NCI-H226 (cell line): ENCODE results near the gene GAP43.
"Not testable (repeated sequence)": the region's sequence is repeated elsewhere in the genome, so short reads cannot be mapped to it uniquely, and the experiment has no call there.

Experiments used
- DNase-seq: peaks from one replicate; pipeline ENCODE4 v3.0.0-alpha.2; 2015

GAP43 gene

GRCh38 chr3:115699706-115700105, 76.4 kb downstream of the GAP43 start:
- DNase-seq: no peak

DNA sequence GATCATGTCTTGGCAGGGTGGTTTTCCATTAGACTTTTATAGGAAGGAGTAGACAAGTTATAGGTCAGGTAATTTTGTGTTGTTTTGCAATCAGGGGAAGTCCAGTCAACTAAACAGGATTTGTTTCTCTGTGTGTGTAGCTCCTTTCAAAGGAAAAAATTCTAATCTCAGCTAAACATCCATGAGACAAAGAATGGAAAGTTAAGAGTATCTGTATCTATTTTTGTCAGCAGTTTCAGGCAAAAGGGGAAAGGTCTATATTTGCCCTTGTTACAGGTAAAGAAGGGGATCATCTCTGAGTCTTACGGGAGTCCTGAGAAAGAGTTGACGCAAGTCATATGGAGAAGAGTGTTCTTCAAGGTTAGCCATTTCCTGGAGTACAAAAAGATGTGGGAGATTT, 79.3 kb downstream of the GAP43 start:
- DNase-seq: no peak

- DNase-seq: no peak
These were observed 81.5 kb downstream of the GAP43 start for GRCh38 chr3:115704661-115705338.

- no peak for DNase-seq
These were observed 83.1 kb downstream of the GAP43 start for GRCh38 chr3:115706311-115706829.

DNA sequence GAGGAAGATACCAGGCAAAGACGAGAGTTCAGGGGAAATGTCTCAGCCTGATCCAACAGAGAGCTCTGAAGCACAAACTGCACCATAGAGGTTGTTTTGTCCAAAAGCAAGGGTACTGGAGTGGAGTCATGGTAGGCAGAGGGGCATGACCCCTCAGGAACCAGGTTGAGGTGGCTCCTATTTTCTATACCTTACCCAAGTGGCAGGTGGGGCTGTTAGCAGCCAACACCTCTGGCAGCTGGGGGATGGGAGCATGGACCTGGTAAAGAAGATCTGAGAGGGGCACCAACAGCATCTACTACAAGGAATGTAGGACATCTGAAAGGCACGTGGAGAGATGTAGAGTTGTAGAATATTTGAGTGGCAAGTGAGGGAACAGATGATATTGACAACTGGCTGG, 85.2 kb downstream of the GAP43 start:
- DNase-seq: no peak

GRCh38 chr3:115709093-115709492, 85.8 kb downstream of the GAP43 start:
- no peak for DNase-seq

DNA sequence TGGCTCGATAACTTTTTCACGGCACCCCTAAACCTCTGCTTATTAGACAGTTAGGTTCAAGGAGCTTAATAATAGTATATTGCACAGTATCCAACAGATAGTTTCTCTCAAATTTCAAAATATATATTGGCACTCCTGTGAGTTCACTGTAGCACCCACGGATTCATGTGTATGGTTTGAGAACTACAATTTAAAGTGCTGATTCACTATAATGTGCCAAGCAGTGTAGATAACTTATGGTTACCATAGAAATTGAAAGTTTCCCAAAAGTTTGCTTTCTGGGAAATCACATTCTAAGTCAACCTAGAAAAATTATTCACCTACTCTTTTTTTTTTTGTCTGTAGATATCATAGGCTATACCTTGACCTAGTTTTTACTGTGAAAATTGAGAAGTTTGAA, 86.6 kb downstream of the GAP43 start:
- no peak for DNase-seq

DNA sequence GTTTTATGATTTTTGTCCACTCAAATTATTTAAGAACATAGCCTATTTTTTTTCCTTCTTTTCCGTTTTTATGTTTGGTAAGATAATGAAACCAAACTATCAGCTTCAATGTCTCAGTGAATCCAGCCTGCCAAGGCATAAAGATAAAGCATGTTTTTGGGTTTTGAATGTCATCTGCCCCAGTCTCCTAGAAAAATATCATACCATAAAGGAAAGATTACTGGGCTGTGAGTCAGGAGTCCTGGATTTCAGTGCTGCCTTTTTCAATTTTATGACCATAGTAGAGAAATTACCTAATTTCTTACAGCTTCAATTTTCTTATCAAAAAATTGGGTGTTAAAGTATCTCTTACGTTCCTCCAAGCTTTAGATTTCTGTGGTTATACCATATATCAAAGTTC, 87.5 kb downstream of the GAP43 start:
- peak; percentile 33 for DNase-seq

DNA sequence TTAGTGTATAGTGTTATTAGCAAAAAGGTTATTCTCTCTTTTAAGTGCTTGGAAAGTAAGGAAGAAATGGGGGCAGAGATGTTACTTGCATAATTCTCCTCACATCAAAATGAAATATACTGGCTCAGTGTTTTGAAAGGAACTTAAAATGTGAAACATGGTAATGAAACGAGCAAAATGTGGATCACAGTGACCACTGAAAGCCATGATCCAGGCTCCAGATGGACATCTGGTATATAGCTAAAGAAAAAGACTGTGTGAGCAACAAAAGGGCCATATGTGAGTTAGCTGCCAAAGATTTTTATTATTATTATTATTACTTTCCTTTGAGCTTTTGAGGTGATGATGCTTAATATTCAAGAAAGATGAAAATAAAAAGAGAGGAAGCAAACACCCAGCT, 89.6 kb downstream of the GAP43 start:
- no peak for DNase-seq

- no peak for DNase-seq
These were observed 90.0 kb downstream of the GAP43 start for GRCh38 chr3:115713284-115713683.

DNA sequence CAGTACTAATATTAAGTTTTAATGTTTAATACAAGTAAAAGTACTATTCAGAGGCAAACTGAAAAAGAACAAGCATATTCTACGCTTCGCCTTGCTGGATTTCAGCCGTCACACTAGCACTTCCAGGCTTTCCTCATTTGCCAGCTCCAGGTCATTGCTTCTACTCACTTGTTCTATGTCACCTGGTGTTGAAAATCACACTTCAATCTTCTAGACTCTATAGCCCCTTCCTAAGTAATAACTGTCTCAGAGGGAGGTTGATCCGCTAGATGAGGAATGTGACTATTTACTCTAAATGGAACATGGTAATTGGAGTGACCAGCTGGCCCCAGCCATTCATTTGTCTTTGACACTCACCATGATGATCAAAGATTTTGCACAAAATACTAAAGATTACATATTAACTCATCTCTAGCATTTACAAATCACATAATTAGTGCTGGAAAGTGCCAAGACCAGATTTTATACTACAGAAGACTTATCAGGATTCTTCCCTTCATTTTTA, 92.0 kb downstream of the GAP43 start:
- no peak for DNase-seq

DNA sequence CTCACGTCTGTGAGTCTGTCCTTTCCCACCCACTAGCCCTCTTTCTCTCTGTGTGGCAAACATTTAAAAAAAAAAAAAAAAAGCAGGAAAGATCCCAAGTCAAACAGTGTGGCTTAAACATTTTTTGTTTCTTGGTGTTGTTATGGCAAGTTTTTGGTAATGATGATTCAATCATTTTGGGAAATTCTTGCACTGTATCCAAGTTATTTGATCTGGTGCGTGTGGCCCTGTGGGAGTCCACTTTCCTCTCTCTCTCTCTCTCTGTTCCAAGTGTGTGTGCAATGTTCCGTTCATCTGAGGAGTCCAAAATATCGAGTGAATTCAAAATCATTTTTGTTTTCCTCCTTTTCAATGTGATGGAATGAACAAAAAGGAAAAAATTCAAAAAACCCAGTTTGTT, 97.7 kb downstream of the GAP43 start:
- no peak for DNase-seq

GRCh38 chr3:115725800-115726199, 102.5 kb downstream of the GAP43 start:
- no peak for DNase-seq

- DNase-seq: no peak
These were observed 103.8 kb downstream of the GAP43 start for GRCh38 chr3:115727135-115727534.

DNA sequence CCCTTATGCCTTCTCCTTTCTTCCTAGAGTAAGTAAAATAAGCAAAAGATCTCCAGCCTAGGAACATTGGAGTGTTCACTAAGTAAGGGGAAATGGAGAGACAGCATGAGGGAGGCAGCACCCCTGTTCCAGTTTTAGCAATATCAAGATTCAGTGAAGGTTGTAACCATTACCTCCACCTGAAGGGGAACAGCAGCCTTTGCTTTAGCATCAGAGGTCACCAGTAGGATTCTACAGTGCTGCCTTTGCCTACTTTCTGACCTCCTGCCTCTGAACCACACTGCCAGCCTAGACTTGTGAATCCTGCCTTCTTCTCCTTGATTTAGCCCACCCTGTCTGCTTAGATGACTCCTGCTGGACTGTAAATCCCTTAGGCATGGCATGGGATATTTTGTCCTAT, 104.7 kb downstream of the GAP43 start:
- no peak for DNase-seq

DNA sequence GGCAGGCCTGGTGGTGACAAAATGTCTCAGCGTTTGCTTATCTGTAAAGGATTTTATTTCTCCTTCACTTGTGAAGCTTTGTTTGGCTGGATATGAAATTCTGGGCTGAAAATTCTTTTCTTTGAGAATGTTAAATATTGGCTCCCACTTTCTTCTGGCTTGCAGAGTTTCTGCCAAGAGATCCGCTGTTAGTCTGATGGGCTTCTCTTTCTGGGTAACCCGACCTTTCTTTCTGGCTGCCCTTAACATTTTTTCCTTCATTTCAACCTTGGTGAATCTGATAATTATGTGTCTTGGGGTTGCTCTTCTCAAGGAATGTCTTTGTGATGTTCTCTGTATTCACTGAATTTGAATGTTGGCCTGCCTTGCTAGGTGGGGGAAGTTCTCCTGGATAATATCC, 113.0 kb downstream of the GAP43 start:
- DNase-seq: not testable (repeated sequence)

- DNase-seq: no peak
These were observed 118.3 kb downstream of the GAP43 start for GRCh38 chr3:115741650-115742049.

DNA sequence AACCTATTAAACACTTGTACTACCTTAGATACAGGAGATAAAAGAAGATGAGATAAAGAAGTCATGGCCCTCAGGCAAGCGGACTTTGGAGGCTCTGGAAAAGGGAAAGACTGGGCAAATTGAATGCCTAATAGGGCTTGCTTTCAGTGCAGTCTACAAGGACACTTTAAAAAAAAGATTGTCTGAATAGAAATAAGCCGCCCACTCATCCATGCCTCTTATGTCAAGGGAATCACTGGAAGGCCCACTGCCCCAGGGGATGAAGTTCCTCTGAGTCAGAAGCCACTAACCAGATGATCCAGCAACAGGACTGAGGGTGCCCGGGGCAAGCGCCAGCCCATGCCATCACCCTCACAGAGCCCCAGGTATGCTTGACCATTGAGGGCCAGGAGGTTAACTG, 121.2 kb downstream of the GAP43 start:
- not testable (repeated sequence) for DNase-seq

- DNase-seq: not testable (repeated sequence)
These were observed 129.7 kb downstream of the GAP43 start for GRCh38 chr3:115752978-115753377.

- DNase-seq: no peak
These were observed 134.9 kb downstream of the GAP43 start for GRCh38 chr3:115758076-115758763.

DNA sequence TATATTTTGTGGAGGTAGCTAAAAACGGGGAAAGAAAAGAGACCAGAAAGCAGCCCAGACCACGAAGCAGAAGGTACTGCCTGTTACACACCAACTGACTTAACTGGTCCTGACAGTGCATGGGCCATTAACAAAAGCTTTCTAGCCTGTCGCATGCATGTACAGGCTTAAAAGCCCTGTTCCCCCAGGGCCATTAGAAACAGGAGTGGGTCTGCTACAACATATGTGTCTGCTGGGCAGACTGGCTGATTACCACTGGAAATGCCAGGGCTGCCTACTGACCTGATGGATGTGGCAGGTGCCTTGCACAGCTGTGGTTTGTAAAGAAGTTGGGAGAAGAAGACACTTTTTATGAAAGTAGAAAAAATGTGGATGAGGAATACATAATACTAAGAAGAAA, 137.4 kb downstream of the GAP43 start:
- DNase-seq: no peak

GRCh38 chr3:115761927-115762305, 138.6 kb downstream of the GAP43 start:
- DNase-seq: no peak

GRCh38 chr3:115766587-115767482, 143.5 kb downstream of the GAP43 start:
- peak; percentile 74 for DNase-seq
